Ovary (tissue), 9 donors: ENCODE measurements around the gene RGS12. TPM values are rescaled to one million over a fixed set of nuclear protein-coding genes. Genes with fewer than 3 reads are reported as not detected.

Source experiments
- DNase-seq, 5 donors: peaks; one replicate each; pipeline ENCODE4 v3.0.0-alpha.2; 2019 to 2020
- H3K27ac ChIP-seq, 2 donors: fragments of 200-600 bp; one replicate each; pipeline versions ENCODE4 v1.5.1 to v1.8.0; 2019 to 2022
- H3K27me3 ChIP-seq: fragments of 200-600 bp; one replicate; pipeline ENCODE4 v1.8.0; 2022
- H3K36me3 ChIP-seq: fragments of 200-600 bp; sonication (generic); one replicate; pipeline ENCODE4 v1.5.1; 2019
- H3K4me1 ChIP-seq: one replicate; pipeline ENCODE4 v1.8.1; 2013; ENCODE audit warnings: mild to moderate bottlenecking, moderate library complexity; ENCODE audit not compliant: insufficient read depth
- H3K4me3 ChIP-seq: fragments of 200-600 bp; sonication (generic); one replicate; pipeline ENCODE4 v1.5.1; 2017
- H3K9me3 ChIP-seq, 2 donors: fragments of 200-600 bp in 1 of 2; sonication (generic) in 1 of 2; one replicate each; pipeline versions ENCODE4 v1.5.1 to v1.8.1; 2013 to 2019; ENCODE audit warnings: mild to moderate bottlenecking in 1 of 2, moderate library complexity in 1 of 2
- EP300 ChIP-seq: sonication (generic); formaldehyde crosslinking; IDR thresholded peaks from one replicate; pipeline ENCODE4 v1.6.1; 2017; ENCODE audit warnings: antibody characterized with exemption
- POLR2A ChIP-seq: fragments of 450-650 bp; IDR thresholded peaks from one replicate; pipeline ENCODE4 v1.6.1; 2017; ENCODE audit warnings: antibody characterized with exemption, mild to moderate bottlenecking, moderate library complexity
- WGBS, 3 donors: extraction: QIAGEN DNeasy Blood & Tissue Kit in 1 of 3; methylation state at CpG; one replicate each; pipeline versions ENCODE4 v1.1.5 to v1.1.7; 2013 to 2017; 5-methylcytosine and 5-hydroxymethylcytosine counted together
- intact Hi-C, 4 donors: fragments of 100-400 bp; cut with DNase I; formaldehyde crosslinking; loops; one replicate each; pipeline versions ENCODE4 v1.11.0 to v1.15.1; 2022 to 2023
- polyA plus RNA-seq, 2 donors: library from polyadenylated mRNA; stranded (reverse); fragments of 200-250 nt in 1 of 2; fragments of 350-450 nt in 1 of 2; fragmentation: Illumina TruSeq in 1 of 2; extraction: RNeasy Lipid Tissue Mini Kit (QIAGEN cat#74804) in 1 of 2; gene quantifications; one replicate each; pipeline ENCODE4 v1.2.3, GENCODE V29; 2013 to 2014
- total RNA-seq, 7 donors: library from RNA; depleted of rRNA in 2 of 7; stranded (reverse); fragments of >200 nt in 2 of 7; fragmentation: NEBNext Ultra II Directional in 3 of 7; extraction: Animal tissue kit (Norgen Biotek cat#: 25700) in 3 of 7; gene quantifications; one replicate each; pipeline versions ENCODE4 v1.1.0 to v1.2.4, GENCODE V29; 2016 to 2023
- TF ChIP-seq, protein P1 (sequence below), 3 donors: fragments of 450-650 bp in 2 of 3; fragments of 200-600 bp in 1 of 3; IDR thresholded peaks; one replicate each; pipeline versions ENCODE4 v1.5.1 to v1.8.0; 2016 to 2022; ENCODE audit warnings: antibody characterized with exemption in 3 of 3, mild to moderate bottlenecking in 1 of 3
- donor health status: DM: no; HTN: no; CAD: no; lungs with moderate emphysema.
- donor health status: DM: no; HTN: no; CAD: no.
- donor health status: Bipolar disorder and iron deficiency.
- donor health status: DM: yes; HTN: yes; CAD: no.
- donor health status: DM: no; HTN: no; CAD: no.
- donor health status: DM: yes; HTN: yes; CAD: no.

The RGS12 gene
- total and polyA plus RNA-seq, 9 donors: 11.4 to 50.7 (median 30.9) TPM

DNA sequence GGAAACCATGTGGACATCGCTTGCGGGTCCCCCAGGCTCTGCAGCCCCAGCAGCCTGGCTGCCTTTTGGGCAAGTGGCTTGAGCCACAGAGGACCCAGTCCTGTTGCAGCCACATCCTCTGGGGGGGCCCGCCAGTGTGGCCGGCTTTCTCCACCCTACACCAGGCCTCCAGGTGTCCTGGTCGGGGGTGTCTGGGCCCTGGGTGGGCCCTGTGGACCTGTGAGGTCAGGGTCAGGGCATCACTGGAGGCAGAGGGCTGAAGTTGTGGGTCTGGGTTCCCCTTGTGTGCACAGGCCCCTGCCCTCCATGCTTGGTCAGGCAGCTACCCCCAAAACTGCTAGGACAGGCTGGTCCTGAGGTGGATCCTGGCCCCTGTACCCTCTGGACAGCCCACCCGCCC lies 47.1 kb upstream of the RGS12 start:
- Histone ChIP-seq H3K4me3 (no peak overlapping the region), H3K4me1 (peaks cover 14% of the 10 kb centered on the region), H3K27ac (no peak overlapping the region), H3K36me3 (no peaks in the 10 kb centered on the region), H3K27me3 (no peaks in the 10 kb centered on the region), H3K9me3 (no peaks in the 10 kb centered on the region)
- DNase-seq: no peak
- 94 to 100% (median 96%) methylated on average over 2 to 6 of the region's 6 CpGs for WGBS, 3 donors
- intact Hi-C loops: loop anchor here in 1 of 4 donors (1.0 kb wide), 1 partner anchor 34 kb away; no protein-coding TSS in a partner anchor
- TF ChIP-seq EP300 (no peak), POLR2A (no peak)
- TF ChIP-seq, protein P1, sequence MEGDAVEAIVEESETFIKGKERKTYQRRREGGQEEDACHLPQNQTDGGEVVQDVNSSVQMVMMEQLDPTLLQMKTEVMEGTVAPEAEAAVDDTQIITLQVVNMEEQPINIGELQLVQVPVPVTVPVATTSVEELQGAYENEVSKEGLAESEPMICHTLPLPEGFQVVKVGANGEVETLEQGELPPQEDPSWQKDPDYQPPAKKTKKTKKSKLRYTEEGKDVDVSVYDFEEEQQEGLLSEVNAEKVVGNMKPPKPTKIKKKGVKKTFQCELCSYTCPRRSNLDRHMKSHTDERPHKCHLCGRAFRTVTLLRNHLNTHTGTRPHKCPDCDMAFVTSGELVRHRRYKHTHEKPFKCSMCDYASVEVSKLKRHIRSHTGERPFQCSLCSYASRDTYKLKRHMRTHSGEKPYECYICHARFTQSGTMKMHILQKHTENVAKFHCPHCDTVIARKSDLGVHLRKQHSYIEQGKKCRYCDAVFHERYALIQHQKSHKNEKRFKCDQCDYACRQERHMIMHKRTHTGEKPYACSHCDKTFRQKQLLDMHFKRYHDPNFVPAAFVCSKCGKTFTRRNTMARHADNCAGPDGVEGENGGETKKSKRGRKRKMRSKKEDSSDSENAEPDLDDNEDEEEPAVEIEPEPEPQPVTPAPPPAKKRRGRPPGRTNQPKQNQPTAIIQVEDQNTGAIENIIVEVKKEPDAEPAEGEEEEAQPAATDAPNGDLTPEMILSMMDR (IDR thresholded peaks at IDR 0.05): no peak

DNA sequence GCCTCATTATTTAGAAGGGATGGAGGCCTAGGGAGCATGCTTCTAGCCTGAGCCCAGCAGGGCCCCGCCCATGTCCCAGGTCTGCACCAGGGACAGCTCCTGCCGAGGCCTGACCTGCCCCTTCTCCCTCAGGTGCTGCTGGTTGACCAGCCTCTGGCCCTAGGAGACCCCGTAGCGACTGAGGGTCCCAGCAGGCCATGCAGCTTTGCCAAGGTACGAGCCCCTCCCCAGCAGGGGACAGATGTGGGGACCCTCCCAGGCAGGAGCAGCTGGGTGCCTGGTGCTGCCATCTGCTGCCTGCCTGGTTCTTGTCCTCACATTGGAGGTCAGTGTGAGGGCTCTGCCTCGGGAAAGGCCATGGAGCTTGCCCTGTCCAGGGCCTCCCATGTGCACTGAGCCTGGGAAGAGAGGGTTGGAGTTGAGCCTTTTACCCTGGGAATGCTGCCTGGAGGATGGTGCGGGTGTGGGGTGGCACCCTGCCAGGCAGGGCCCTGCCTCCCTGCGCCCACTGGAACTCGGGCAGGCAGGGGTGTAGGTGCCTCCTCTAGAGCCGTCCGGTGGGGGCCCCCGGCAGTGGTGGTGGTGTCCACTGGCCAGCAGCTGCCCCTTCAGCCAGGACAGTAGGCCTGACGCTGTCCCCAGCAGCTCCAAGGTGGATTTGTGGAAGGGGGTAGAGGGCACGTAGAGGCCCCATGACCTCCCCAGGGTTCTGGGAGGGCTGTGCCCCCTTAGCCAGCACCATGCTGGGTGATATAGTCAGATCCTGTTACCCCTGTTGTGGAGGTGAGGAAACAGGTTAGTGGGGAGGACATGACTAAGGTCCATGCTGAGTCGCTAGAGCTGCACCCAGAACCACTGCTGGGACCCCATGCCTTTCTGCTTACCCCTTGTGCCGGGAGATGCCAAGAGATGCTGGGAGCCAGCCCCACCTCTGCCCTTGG lies 46.1 kb upstream of the RGS12 start:
- peaks cover 5% of the 10 kb centered on the region for H3K4me1 ChIP-seq
- no peaks in the 10 kb centered on the region for H3K9me3 ChIP-seq
- H3K27ac ChIP-seq: no peak overlapping the region
- H3K4me3 ChIP-seq: no peak overlapping the region
- DNase-seq: no peak
- TF ChIP-seq POLR2A: no peak
- TF ChIP-seq, protein P1 (IDR thresholded peaks at IDR 0.05): no peak
- TF ChIP-seq EP300: no peak
- H3K27me3 ChIP-seq: no peaks in the 10 kb centered on the region
- WGBS, 3 donors: 79 to 81% (median 79%) methylated on average over 15 to 16 of the region's 16 CpGs
- intact Hi-C loops: loop anchor here in 1 of 4 donors (1.0 kb wide), 1 partner anchor 33 kb away; no protein-coding TSS in a partner anchor
- no peaks in the 10 kb centered on the region for H3K36me3 ChIP-seq

DNA sequence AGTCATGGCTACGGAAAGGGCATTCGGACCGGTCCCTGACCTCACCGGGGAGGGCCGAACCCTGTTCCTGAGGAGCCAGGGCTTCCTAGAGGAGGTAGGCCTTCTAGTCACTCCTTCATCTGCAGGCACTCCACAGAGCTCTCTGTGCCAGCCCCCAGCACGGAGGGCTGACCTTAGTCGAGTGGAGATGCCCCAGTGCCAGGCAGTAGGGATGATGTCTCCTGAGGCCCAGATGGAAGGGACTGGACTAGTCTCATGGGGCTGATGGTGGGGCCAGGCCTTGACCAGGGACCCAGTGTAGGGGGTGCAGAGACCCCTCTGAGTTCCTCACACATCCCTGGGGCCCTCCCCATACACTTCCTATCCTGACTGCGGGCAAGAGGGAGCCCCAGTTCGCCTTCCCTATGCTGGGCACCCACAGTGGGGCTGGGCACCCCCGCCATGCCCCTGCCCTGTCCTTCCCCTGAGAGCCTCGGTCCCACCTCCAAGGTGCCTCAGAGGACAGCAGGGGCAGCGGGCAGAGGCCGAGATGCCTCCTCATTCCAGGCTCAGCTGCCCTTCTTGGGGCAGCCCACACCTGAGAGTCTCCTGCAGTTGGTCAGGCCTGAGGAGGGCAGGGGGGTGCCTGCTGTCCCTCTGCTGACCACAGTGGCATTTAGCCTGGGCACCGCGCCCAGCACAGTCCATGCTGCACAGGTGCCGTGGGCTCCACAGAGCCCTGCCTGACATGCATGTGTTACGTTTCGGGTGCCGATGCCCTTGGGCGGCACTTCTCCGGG lies 45.2 kb upstream of the RGS12 start:
- H3K27me3 ChIP-seq: no peaks in the 10 kb centered on the region
- intact Hi-C loops: no loop called here
- H3K27ac ChIP-seq: no peak overlapping the region
- H3K4me3 ChIP-seq: no peak overlapping the region
- no peaks in the 10 kb centered on the region for H3K36me3 ChIP-seq
- TF ChIP-seq, protein P1 (IDR thresholded peaks at IDR 0.05): no peak
- TF ChIP-seq EP300: no peak
- TF ChIP-seq POLR2A: no peak
- WGBS, 3 donors: 92 to 94% (median 93%) methylated on average over 15 to 21 of the region's 21 CpGs
- DNase-seq: no peak
- peaks cover 5% of the 10 kb centered on the region for H3K4me1 ChIP-seq
- no peaks in the 10 kb centered on the region for H3K9me3 ChIP-seq

DNA sequence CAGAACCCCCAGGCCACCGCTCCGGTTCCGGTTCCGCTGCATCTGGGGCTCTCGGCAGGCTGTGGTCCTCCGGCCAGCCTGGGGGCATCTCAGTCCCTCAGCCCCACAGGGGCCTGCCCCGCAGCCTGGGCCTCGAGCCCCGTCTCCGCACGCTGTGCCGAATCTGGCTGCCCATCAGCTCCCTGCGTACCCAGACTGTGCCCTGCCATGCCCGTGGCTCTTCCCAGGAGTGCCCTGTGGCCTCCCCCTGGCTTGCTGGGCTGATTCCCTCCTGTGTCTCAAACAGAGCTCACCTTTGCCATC lies 44.7 kb upstream of the RGS12 start:
- H3K36me3 ChIP-seq: no peaks in the 10 kb centered on the region
- no peak overlapping the region for H3K27ac ChIP-seq
- no peak for DNase-seq
- no peaks in the 10 kb centered on the region for H3K27me3 ChIP-seq
- TF ChIP-seq POLR2A: no peak
- TF ChIP-seq EP300: no peak
- TF ChIP-seq, protein P1 (IDR thresholded peaks at IDR 0.05): no peak
- H3K9me3 ChIP-seq: no peaks in the 10 kb centered on the region
- H3K4me3 ChIP-seq: no peak overlapping the region
- H3K4me1 ChIP-seq: peaks cover 4% of the 10 kb centered on the region
- intact Hi-C loops: no loop called here
- WGBS, 3 donors: 92 to 97% (median 92%) methylated on average over 14 of the region's 14 CpGs
